ENCODE measurements around the gene ZNF777.

ZNF777 gene

DNA sequence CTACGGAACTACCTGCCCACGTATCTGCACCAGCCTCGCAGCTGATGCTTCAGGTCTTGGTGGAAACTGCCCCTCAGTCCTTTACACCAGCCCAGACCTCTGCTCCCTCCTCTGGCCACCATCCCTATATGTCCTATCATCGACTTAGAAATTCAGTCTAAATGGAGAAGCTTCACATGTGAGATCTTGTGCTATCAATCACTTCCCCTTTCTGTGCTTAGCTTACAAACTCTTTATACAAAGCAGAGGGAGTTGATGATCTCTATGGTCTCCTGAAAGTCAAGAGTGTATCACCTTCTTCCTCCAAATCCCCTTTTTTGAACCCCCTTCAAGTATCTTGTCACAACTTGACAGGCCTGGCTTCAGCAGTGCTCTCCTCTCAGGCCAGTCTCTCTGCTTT is 30.7 kb downstream of the ZNF777 start:
- Histone ChIP-seq H3K9me3 (ENCODE audit: insufficient read depth, low read depth, low read length) (no peaks in the 10 kb centered on the region), H3K79me2 (ENCODE audit: insufficient read depth, low read length) (no peaks in the 10 kb centered on the region), H3F3A (ENCODE audit: low read depth) (no peaks in the 10 kb centered on the region), H3K4me3 (ENCODE audit: low read length, poor library complexity, severe bottlenecking) (no peak overlapping the region), H3K9ac (ENCODE audit: low read depth, low read length, poor library complexity, severe bottlenecking) (no peak overlapping the region), H2AFZ (ENCODE audit: low read length) (no peak overlapping the region), H3K27me3 (ENCODE audit: insufficient read depth, low read length, poor library complexity, severe bottlenecking) (no peaks in the 10 kb centered on the region), H3K9me2 (replicated peaks; ENCODE audit: low read depth, low read length) (no peaks in the 10 kb centered on the region), H4K20me1 (ENCODE audit: insufficient read depth, low read length, poor library complexity, severe bottlenecking) (no peaks in the 10 kb centered on the region), H3K4me2 (ENCODE audit: low read depth, low read length, poor library complexity, severe bottlenecking) (no peak overlapping the region), H3K4me1 (ENCODE audit: insufficient read depth, low read length, poor library complexity, severe bottlenecking) (no peaks in the 10 kb centered on the region), H3K36me3 (ENCODE audit: insufficient read depth, low read length) (peaks cover 16% of the 10 kb centered on the region; the same call in 1 of the 2 replicates)
- TF ChIP-seq, protein P1, sequence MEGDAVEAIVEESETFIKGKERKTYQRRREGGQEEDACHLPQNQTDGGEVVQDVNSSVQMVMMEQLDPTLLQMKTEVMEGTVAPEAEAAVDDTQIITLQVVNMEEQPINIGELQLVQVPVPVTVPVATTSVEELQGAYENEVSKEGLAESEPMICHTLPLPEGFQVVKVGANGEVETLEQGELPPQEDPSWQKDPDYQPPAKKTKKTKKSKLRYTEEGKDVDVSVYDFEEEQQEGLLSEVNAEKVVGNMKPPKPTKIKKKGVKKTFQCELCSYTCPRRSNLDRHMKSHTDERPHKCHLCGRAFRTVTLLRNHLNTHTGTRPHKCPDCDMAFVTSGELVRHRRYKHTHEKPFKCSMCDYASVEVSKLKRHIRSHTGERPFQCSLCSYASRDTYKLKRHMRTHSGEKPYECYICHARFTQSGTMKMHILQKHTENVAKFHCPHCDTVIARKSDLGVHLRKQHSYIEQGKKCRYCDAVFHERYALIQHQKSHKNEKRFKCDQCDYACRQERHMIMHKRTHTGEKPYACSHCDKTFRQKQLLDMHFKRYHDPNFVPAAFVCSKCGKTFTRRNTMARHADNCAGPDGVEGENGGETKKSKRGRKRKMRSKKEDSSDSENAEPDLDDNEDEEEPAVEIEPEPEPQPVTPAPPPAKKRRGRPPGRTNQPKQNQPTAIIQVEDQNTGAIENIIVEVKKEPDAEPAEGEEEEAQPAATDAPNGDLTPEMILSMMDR (conservative IDR thresholded peaks at IDR 0.05; ENCODE audit: low read length), result no peak
- TF ChIP-seq EZH2phosphoT487 (IDR thresholded peaks at IDR 0.05; ENCODE audit: borderline replicate concordance), result no peak

DNA sequence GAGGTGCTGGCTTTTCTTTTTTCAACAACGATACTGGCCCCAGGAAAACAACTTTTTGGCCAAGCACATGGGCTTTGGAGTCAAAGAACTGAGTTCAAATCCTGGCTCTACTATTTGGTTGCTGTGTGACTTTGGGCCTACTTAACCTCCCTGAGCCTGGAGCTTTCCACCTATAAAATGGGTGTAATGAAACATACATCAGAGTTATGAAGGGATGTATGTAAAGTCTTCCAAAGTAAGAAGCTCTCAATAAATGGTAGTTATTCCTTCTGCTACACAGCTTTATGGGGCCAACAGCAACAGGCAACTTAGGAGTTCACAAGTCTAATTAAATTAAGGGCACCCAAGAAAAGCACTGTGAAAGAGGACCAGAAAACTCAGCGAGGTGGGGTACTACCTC is 33.0 kb downstream of the ZNF777 start:
- no peak overlapping the region for H2AFZ ChIP-seq (ENCODE audit: low read length)
- TF ChIP-seq EZH2phosphoT487 (IDR thresholded peaks at IDR 0.05; ENCODE audit: borderline replicate concordance), result no peak
- TF ChIP-seq, protein P1 (conservative IDR thresholded peaks at IDR 0.05; ENCODE audit: low read length), result no peak
- H3K4me3 ChIP-seq (ENCODE audit: low read length, poor library complexity, severe bottlenecking), result no peak overlapping the region
- no peaks in the 10 kb centered on the region for H3K27me3 ChIP-seq (ENCODE audit: insufficient read depth, low read length, poor library complexity, severe bottlenecking)
- no peaks in the 10 kb centered on the region for H3K79me2 ChIP-seq (ENCODE audit: insufficient read depth, low read length)
- no peaks in the 10 kb centered on the region for H3F3A ChIP-seq (ENCODE audit: low read depth)
- no peaks in the 10 kb centered on the region for H4K20me1 ChIP-seq (ENCODE audit: insufficient read depth, low read length, poor library complexity, severe bottlenecking)
- no peaks in the 10 kb centered on the region for H3K9me2 ChIP-seq (replicated peaks; ENCODE audit: low read depth, low read length)
- no peak overlapping the region for H3K4me2 ChIP-seq (ENCODE audit: low read depth, low read length, poor library complexity, severe bottlenecking)
- no peaks in the 10 kb centered on the region for H3K4me1 ChIP-seq (ENCODE audit: insufficient read depth, low read length, poor library complexity, severe bottlenecking)
- no peaks in the 10 kb centered on the region for H3K9me3 ChIP-seq (ENCODE audit: insufficient read depth, low read depth, low read length)
- H3K9ac ChIP-seq (ENCODE audit: low read depth, low read length, poor library complexity, severe bottlenecking), result no peak overlapping the region
- peaks cover 13% of the 10 kb centered on the region; the same call in 1 of the 2 replicates for H3K36me3 ChIP-seq (ENCODE audit: insufficient read depth, low read length)

DNA sequence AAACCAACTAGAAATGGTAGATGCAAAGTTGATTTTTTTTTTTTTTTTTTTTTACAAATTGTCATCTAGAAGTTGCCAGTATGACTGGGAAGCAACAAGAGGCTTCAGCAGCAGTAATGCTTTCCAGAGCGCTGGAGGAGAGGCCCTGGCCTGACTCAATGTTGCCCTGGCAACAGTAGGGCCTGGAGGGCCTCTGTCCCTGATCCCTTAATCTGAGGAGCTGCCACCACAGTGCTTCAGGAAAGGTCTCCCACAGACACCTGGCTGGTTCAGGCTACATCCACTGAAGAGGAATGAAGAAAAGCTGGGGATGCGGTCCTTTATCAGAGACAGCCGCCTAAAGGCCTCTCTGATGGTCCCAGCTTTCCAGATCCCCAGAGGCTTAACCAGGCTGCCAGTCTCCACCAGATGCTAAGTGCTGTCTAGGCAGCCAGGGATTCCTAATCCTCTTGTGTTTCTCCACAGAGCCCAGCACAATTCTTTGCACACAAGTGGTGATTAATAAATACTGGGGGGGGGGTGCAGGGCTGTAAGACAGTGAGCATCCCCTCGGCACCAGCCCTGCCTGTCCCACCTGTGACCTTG is 33.7 kb downstream of the ZNF777 start:
- Histone ChIP-seq H3K4me2 (ENCODE audit: low read depth, low read length, poor library complexity, severe bottlenecking) (no peak overlapping the region), H2AFZ (ENCODE audit: low read length) (no peak overlapping the region), H3K9me3 (ENCODE audit: insufficient read depth, low read depth, low read length) (no peaks in the 10 kb centered on the region), H3K79me2 (ENCODE audit: insufficient read depth, low read length) (no peaks in the 10 kb centered on the region), H3K9me2 (replicated peaks; ENCODE audit: low read depth, low read length) (no peaks in the 10 kb centered on the region), H3K4me3 (ENCODE audit: low read length, poor library complexity, severe bottlenecking) (no peak overlapping the region), H3K9ac (ENCODE audit: low read depth, low read length, poor library complexity, severe bottlenecking) (no peak overlapping the region), H4K20me1 (ENCODE audit: insufficient read depth, low read length, poor library complexity, severe bottlenecking) (no peaks in the 10 kb centered on the region), H3K36me3 (ENCODE audit: insufficient read depth, low read length) (peaks cover 10% of the 10 kb centered on the region; the same call in 1 of the 2 replicates), H3F3A (ENCODE audit: low read depth) (no peaks in the 10 kb centered on the region), H3K4me1 (ENCODE audit: insufficient read depth, low read length, poor library complexity, severe bottlenecking) (no peaks in the 10 kb centered on the region), H3K27me3 (ENCODE audit: insufficient read depth, low read length, poor library complexity, severe bottlenecking) (no peaks in the 10 kb centered on the region)
- TF ChIP-seq EZH2phosphoT487 (IDR thresholded peaks at IDR 0.05; ENCODE audit: borderline replicate concordance), result no peak
- TF ChIP-seq, protein P1 (conservative IDR thresholded peaks at IDR 0.05; ENCODE audit: low read length), result no peak
